ENCODE data around the gene TRPM7.

Gene TRPM7

GRCh38 chr15:50519740-50520425, 166.7 kb downstream of the TRPM7 start:
- TF ChIP-seq POLR2A (IDR thresholded peaks at IDR 0.05; ENCODE audit: low read depth, low read length), result no peak
- no peak for FAIRE-seq
- no peak for DNase-seq (ENCODE audit: insufficient read length, low spot score)

DNA sequence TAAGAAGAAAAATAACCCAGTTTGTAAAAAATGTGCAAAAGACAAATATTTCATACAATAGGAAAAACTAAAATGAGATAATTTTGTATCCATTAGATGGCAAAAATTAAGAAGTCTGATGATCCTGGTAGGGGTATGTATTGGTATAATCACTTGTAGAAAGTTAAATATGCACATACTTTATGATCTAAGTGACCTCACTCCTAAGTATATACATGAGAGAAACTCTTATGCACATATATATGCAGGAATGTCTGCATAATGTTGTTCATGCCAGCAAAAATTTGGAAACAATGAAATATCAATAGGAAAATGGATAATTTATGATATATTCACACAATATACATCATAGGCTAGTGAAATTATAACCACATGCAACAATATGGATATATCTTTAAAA, 173.6 kb downstream of the TRPM7 start:
- TF ChIP-seq POLR2A (IDR thresholded peaks at IDR 0.05; ENCODE audit: low read depth, low read length), result no peak
- DNase-seq (ENCODE audit: insufficient read length, low spot score) (no peak), FAIRE-seq (no peak)
